Stimulated activated CD4-positive, alpha-beta T cell treated with anti-CD3 and anti-CD28 coated beads, Interleukin-4, amount 100 ng/mL, for 4 hours (primary cell): ENCODE data around the gene INCENP.

Source experiments
- DNase-seq, 2 experiments: peaks; one replicate each; pipeline ENCODE4 v3.0.0-alpha.2; 2020

Gene INCENP

GRCh38 chr11:62124186-62125113 is 639 bp downstream of the INCENP start:
- DNase-seq: peak in 1 of 2 experiments; percentile 13

GRCh38 chr11:62125316-62125715 is 1.5 kb downstream of the INCENP start:
- no peak for DNase-seq

- DNase-seq: no peak
These were observed 2.1 kb downstream of the INCENP start for GRCh38 chr11:62125881-62126280.

- no peak for DNase-seq
These were observed 3.6 kb downstream of the INCENP start for GRCh38 chr11:62127426-62127825.

- no peak for DNase-seq
These were observed 4.3 kb downstream of the INCENP start for GRCh38 chr11:62127941-62128770.

GRCh38 chr11:62128835-62129234 is 5.0 kb downstream of the INCENP start:
- no peak for DNase-seq

GRCh38 chr11:62129590-62130282 is 5.9 kb downstream of the INCENP start:
- no peak for DNase-seq

GRCh38 chr11:62130283-62131169 is 6.7 kb downstream of the INCENP start:
- DNase-seq: no peak

GRCh38 chr11:62131170-62131464 is 7.3 kb downstream of the INCENP start:
- no peak for DNase-seq

- no peak for DNase-seq
These were observed 8.4 kb downstream of the INCENP start for GRCh38 chr11:62132191-62132590.

GRCh38 chr11:62132689-62133293 is 9.0 kb downstream of the INCENP start:
- DNase-seq: no peak

- no peak for DNase-seq
These were observed 9.7 kb downstream of the INCENP start for GRCh38 chr11:62133328-62134065.

- no peak for DNase-seq
These were observed 13.6 kb downstream of the INCENP start for GRCh38 chr11:62137276-62137861.

- no peak for DNase-seq
These were observed 14.2 kb downstream of the INCENP start for GRCh38 chr11:62137881-62138629.

- DNase-seq: no peak
These were observed 15.0 kb downstream of the INCENP start for GRCh38 chr11:62138630-62139425.

GRCh38 chr11:62139526-62140303 is 15.9 kb downstream of the INCENP start:
- DNase-seq: no peak

GRCh38 chr11:62140304-62141110 is 16.7 kb downstream of the INCENP start:
- no peak for DNase-seq
